K562 (cell line): ENCODE data around the gene CORT. TPM values are rescaled to one million over a fixed set of nuclear protein-coding genes. Genes with fewer than 3 reads are reported as not detected.

ENCODE experiments used
- CLOCK ChIP-seq: fragments of 250-450 bp; sonication (Bioruptor Pico); IDR thresholded peaks from 2 replicates; pipeline ENCODE4 v1.4.0; 2020; ENCODE audit warnings: mild to moderate bottlenecking, moderate library complexity, borderline replicate concordance
- HDAC1 ChIP-seq, 2 experiments: fragments of 450-650 bp; IDR thresholded peaks; 2 replicates each; pipeline ENCODE4 v1.6.1; 2016 to 2017; ENCODE audit warnings: inconsistent platforms in 1 of 2, mild to moderate bottlenecking in 1 of 2, moderate library complexity in 1 of 2
- HNRNPH1 ChIP-seq: fragments of 200-400 bp; formaldehyde crosslinking; optimal IDR thresholded peaks from 2 replicates; pipeline ENCODE3; 2017; ENCODE audit warnings: low read depth, mild to moderate bottlenecking, low read length, moderate library complexity
- RBM25 ChIP-seq: fragments of 200-400 bp; formaldehyde crosslinking; IDR thresholded peaks from 2 replicates; pipeline ENCODE4 v1.6.1; 2018; ENCODE audit warnings: low read length, low read depth, moderate library complexity; ENCODE audit not compliant: severe bottlenecking
- RERE ChIP-seq: sonication (generic); formaldehyde crosslinking; IDR thresholded peaks from 2 replicates; pipeline ENCODE4 v1.8.0; 2023; ENCODE audit warnings: missing genetic modification reagents, mild to moderate bottlenecking, borderline replicate concordance
- SOX6 ChIP-seq: fragments of 450-650 bp; IDR thresholded peaks from 2 replicates; pipeline ENCODE4 v1.6.1; 2014; ENCODE audit warnings: mild to moderate bottlenecking
- ZNF589 ChIP-seq: fragments of 200-800 bp; sonication (Bioruptor generic); IDR thresholded peaks from 2 replicates; pipeline ENCODE4 v1.6.1; 2016; ENCODE audit warnings: low read depth, missing genetic modification characterization, missing compliant biosample characterization
- polyA plus RNA-seq, 8 experiments: library from polyadenylated mRNA; depleted of rRNA in 4 of 8; stranded (reverse) in 5 of 8; unstranded in 3 of 8; fragments of >200 nt; fragmentation: Nextera tagmentation in 2 of 8; fragmentation: Illumina TruSeq in 1 of 8; extraction: Ambion mirVana in 2 of 8; extraction: Trizol in 1 of 8; gene quantifications; 2 replicates each; pipeline versions ENCODE4 v1.2.1 to v1.2.3, GENCODE V29; 2011 to 2014; ENCODE audit warnings: inconsistent platforms in 1 of 8, missing spikeins in 1 of 8
- total RNA-seq, 7 experiments: library from RNA; depleted of rRNA in 6 of 7; stranded (reverse); fragments of >200 nt in 6 of 7; fragmentation: Illumina TruSeq in 2 of 7; extraction: Trizol in 2 of 7; gene quantifications; 2 replicates each; pipeline versions ENCODE4 v1.2.1 to v1.2.3, GENCODE V29; 2011 to 2021; ENCODE audit warnings: low replicate concordance in 1 of 7

The CORT gene
- total and polyA plus RNA-seq, 9 of the 15 experiments (the other 6 are each of a cell fraction or from before 2014, with no cell fraction given), result 0.08 to 0.54 (median 0.13) TPM; not detected in 5

- TF ChIP-seq RERE (CRISPR knock-in tag), result no peak
- peak in 1 of 2 experiments; percentile 97; a peak in 3 of 4 replicates for TF ChIP-seq HDAC1 (IDR thresholded peaks at IDR 0.05)
- TF ChIP-seq CLOCK (CRISPR knock-in tag), result no peak
- peak; percentile 40 for TF ChIP-seq RBM25
- TF ChIP-seq ZNF589 (CRISPR knock-in tag), result peak; percentile 78; the same call in 1 of the 2 replicates
- no peak for TF ChIP-seq HNRNPH1
- peak; percentile 74 for TF ChIP-seq SOX6
These were observed 19.4 kb upstream of the CORT start, which contains the start of gene CENPS (continued) for GRCh38 chr1:10430216-10431069.
